NB4 (cell line): ENCODE measurements around the gene RTL9.
"Not testable (repeated sequence)": the region's sequence is repeated elsewhere in the genome, so short reads cannot be mapped to it uniquely, and the experiment has no call there.

Source experiments
- DNase-seq: peaks from one replicate; pipeline ENCODE4 v3.0.0; 2010; ENCODE audit warnings: low read depth
- H3K4me3 ChIP-seq: one replicate; pipeline ENCODE4 v1.5.1; 2011; ENCODE audit warnings: mild to moderate bottlenecking, low read depth, low read length, moderate library complexity
- MYC ChIP-seq: IDR thresholded peaks from 2 replicates; pipeline ENCODE4 v1.6.1; 2011; ENCODE audit warnings: low read depth, low read length
- POLR2A ChIP-seq: IDR thresholded peaks from 2 replicates; pipeline ENCODE4 v1.6.1; 2011; ENCODE audit warnings: mild to moderate bottlenecking; ENCODE audit not compliant: insufficient read length; ENCODE audit errors: extremely low read depth
- TF ChIP-seq, protein P1 (sequence below): IDR thresholded peaks from one replicate; pipeline ENCODE4 v1.5.1; 2012; ENCODE audit warnings: low read depth, low read length
- TF ChIP-seq, protein P2 (sequence below): IDR thresholded peaks from 2 replicates; pipeline ENCODE4 v1.6.1; 2011; ENCODE audit warnings: low read depth, low read length

Gene RTL9

DNA sequence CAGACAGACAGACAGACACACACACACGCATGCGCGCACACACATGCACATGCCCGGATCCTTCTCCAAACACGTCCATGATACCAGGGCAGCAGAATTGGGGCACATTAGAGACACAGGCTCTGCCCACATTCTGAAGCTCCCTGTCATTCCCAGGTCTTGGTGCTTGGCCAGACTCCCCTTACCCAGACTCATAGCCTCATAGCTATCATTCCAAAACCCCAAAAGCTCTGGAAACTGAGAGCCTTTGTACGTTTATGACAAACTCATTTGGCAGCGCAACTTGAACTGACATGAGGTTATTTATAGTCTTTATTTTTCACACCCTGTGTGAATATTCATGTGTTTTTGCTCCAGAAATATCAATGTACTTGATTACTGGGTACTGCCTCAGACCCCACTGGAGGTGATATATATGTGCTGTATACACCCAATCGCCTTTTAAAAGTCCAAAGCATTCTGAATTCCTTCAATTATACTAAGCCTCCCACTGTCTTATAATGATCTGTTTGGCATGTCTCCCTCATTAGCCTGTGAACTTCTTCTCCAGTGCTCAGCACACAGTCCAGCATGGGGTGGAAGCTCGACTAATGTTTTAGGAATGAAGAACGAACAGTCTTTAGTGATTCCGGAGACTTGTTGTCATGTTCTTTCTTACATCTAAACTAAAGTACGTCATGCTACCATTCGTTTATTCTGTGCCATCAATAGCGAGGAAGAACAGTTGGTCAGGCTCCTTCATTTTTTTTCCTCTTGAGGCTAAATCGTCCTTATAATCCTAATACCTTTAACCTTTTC lies 45.0 kb downstream of the RTL9 start:
- no peak for DNase-seq
- TF ChIP-seq, protein P1, sequence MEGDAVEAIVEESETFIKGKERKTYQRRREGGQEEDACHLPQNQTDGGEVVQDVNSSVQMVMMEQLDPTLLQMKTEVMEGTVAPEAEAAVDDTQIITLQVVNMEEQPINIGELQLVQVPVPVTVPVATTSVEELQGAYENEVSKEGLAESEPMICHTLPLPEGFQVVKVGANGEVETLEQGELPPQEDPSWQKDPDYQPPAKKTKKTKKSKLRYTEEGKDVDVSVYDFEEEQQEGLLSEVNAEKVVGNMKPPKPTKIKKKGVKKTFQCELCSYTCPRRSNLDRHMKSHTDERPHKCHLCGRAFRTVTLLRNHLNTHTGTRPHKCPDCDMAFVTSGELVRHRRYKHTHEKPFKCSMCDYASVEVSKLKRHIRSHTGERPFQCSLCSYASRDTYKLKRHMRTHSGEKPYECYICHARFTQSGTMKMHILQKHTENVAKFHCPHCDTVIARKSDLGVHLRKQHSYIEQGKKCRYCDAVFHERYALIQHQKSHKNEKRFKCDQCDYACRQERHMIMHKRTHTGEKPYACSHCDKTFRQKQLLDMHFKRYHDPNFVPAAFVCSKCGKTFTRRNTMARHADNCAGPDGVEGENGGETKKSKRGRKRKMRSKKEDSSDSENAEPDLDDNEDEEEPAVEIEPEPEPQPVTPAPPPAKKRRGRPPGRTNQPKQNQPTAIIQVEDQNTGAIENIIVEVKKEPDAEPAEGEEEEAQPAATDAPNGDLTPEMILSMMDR, result no peak
- TF ChIP-seq, protein P2, sequence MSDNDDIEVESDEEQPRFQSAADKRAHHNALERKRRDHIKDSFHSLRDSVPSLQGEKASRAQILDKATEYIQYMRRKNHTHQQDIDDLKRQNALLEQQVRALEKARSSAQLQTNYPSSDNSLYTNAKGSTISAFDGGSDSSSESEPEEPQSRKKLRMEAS, result no peak
- TF ChIP-seq POLR2A, result no peak
- no peak for TF ChIP-seq MYC
- no peak overlapping the region for H3K4me3 ChIP-seq

DNA sequence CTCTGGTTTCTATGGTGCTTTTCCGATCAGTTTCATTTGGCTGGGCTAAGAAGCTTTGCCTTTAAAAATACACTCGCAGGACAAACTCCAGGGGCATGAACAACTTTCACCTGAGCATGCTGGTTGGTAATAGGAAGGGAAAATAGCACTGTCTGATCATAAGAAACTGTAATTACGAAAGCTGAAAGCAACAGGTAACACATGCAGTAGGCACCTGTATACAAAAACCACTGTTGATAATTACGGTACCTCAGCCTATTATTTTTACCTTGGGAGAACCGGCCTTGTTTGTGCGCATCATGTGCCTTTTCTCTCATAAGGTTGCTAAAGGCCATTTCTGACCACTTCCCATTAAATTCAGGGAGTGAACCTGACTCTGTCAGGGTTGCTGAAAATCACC lies 45.7 kb downstream of the RTL9 start:
- no peak for DNase-seq
- TF ChIP-seq MYC (no peak), POLR2A (no peak)
- TF ChIP-seq, protein P2, result no peak
- TF ChIP-seq, protein P1, result no peak

DNA sequence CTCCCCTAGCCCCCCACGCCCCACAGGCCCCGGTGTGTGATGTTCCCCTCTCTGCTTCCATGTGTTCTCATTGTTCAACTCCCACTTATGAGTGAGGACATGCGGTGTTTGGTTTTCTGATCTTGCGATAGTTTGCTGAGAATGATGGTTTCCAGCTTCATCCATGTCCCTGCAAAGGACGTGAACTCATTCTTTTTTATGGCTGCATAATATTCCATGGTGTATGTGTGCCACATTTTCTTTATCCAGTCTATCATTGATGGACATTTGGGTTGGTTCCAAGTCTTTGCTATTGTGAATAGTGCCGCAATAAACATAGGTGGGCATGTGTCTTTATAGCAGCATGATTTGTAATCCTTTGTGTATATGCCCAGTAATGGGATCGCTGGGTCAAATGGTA lies 47.6 kb downstream of the RTL9 start:
- DNase-seq, H3K4me3 ChIP-seq: not testable (repeated sequence)

More for the DNA sequence above, 45.7 kb downstream of the RTL9 start:
- H3K4me3 ChIP-seq, result no peak overlapping the region

DNA sequence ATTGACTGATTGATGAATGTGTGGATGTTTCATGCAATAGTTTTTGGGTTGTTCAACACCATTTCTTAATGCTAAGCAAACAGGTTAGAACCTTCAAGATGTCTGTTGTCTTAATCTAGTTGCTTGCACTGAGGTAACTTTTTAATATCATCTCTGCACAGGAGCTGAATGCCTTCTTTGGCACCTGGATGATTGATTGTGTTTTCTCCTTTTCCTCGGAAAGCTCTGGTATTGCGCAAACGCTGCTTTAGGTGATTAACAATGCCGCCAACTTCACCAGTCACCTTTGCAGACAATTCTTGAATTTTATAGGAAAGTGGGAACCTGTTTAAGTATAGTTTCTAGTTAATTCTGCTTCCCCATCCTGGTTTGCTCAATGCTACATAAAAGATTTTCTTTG lies 48.2 kb downstream of the RTL9 start:
- no peak overlapping the region for H3K4me3 ChIP-seq
- no peak for TF ChIP-seq MYC
- TF ChIP-seq, protein P1, result no peak
- no peak for DNase-seq

DNA sequence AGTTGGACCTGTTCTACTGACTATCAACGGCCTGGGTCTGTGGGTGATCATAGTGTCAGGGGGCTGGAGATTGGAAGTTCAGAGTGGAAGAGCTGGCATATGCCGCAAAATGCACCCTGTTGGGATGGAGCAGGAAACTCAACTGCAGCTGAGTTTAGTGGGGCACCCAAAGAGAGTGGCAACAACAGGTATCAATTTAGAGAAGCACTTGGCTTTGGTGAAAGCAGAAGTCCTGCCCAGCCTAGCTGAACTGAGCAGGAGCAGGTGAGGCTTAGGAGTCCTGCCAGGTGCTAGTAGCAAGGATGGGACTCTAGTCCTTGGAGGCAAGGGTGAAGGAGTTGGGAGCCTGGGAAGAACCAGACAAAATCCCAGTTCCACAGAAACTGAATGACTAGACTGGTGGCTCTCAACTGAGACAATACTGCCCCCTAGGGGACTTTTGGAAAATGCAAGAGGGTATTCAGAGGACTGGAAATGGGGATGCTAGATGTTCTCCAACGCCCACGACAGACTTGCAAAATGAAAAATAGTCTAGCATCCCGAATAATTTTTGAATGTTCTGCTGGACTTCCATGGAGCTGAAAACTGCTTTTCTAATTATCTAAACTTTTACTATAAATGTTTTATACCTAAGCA lies 49.4 kb downstream of the RTL9 start:
- TF ChIP-seq, protein P2, result no peak
- TF ChIP-seq, protein P1, result peak; percentile 49
- no peak overlapping the region for H3K4me3 ChIP-seq
- DNase-seq, result peak; percentile 60
